ENCODE data around the gene ZAP70.

DNA sequence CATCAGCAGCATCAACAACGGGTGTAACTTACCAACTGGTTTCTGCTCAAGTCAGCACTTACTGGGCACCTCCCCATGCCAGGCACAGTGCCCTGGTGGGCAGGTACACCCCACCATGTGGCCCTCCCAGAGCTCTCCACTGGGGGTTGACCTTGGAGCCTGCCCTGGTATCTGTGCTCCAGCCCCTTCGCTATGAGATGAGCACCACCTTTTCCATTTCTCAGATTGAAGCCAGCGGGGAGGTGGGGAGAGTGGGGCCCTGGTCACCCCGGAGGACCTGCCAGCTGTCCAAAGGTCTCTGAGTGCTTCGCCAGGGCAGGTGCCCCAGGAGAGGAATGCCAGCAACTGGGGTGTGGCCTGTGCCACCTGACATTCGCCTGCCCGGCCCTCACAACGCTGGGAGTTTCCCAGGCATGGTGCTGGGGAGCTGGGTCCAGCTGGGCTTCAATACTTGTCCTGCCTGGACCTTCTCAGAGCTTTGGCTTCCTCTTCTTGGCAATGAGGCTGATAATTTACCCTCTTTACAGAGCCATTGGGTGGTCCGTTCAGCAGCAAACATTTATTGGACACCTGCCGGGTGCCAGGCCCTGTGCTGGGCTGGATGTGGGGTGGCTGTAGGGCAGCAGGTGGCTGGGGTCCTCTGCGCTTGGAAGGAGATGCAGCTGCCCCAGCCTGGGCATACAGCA lies 5.9 kb upstream of the ZAP70 start:
- TF ChIP-seq, protein P1, sequence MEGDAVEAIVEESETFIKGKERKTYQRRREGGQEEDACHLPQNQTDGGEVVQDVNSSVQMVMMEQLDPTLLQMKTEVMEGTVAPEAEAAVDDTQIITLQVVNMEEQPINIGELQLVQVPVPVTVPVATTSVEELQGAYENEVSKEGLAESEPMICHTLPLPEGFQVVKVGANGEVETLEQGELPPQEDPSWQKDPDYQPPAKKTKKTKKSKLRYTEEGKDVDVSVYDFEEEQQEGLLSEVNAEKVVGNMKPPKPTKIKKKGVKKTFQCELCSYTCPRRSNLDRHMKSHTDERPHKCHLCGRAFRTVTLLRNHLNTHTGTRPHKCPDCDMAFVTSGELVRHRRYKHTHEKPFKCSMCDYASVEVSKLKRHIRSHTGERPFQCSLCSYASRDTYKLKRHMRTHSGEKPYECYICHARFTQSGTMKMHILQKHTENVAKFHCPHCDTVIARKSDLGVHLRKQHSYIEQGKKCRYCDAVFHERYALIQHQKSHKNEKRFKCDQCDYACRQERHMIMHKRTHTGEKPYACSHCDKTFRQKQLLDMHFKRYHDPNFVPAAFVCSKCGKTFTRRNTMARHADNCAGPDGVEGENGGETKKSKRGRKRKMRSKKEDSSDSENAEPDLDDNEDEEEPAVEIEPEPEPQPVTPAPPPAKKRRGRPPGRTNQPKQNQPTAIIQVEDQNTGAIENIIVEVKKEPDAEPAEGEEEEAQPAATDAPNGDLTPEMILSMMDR (IDR thresholded peaks at IDR 0.05) = no peak
- TF ChIP-seq, protein P2, sequence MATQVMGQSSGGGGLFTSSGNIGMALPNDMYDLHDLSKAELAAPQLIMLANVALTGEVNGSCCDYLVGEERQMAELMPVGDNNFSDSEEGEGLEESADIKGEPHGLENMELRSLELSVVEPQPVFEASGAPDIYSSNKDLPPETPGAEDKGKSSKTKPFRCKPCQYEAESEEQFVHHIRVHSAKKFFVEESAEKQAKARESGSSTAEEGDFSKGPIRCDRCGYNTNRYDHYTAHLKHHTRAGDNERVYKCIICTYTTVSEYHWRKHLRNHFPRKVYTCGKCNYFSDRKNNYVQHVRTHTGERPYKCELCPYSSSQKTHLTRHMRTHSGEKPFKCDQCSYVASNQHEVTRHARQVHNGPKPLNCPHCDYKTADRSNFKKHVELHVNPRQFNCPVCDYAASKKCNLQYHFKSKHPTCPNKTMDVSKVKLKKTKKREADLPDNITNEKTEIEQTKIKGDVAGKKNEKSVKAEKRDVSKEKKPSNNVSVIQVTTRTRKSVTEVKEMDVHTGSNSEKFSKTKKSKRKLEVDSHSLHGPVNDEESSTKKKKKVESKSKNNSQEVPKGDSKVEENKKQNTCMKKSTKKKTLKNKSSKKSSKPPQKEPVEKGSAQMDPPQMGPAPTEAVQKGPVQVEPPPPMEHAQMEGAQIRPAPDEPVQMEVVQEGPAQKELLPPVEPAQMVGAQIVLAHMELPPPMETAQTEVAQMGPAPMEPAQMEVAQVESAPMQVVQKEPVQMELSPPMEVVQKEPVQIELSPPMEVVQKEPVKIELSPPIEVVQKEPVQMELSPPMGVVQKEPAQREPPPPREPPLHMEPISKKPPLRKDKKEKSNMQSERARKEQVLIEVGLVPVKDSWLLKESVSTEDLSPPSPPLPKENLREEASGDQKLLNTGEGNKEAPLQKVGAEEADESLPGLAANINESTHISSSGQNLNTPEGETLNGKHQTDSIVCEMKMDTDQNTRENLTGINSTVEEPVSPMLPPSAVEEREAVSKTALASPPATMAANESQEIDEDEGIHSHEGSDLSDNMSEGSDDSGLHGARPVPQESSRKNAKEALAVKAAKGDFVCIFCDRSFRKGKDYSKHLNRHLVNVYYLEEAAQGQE (IDR thresholded peaks at IDR 0.05; ENCODE audit: insufficient read depth in 1 of 2, low read depth in 2 of 2, low read length in 1 of 2) = no peak
- no peak for TF ChIP-seq POLR2AphosphoS5 (IDR thresholded peaks at IDR 0.05; ENCODE audit: low read depth, low read length)
- no peak for TF ChIP-seq SIN3A (IDR thresholded peaks at IDR 0.05; ENCODE audit: borderline replicate concordance, insufficient read depth, low read depth, low read length)
- no peak for TF ChIP-seq TCF7L2 (IDR thresholded peaks at IDR 0.05; ENCODE audit: low read depth, low read length)
